ENCODE results near the gene OR14K1. TPM values are rescaled to one million over a fixed set of nuclear protein-coding genes. Genes with fewer than 3 reads are reported as not detected.

OR14K1 gene
- total RNA-seq, 1 experiment from 2014 or later: not detected

- peaks cover 11% of the 10 kb centered on the region for H3K9me3 Mint-ChIP-seq (ENCODE audit: unreplicated experiment)
- Histone ChIP-seq H3K4me3 (ENCODE audit: low read depth, low read length) (no peak overlapping the region), H3K9me3 (no peaks in the 10 kb centered on the region), H3K4me1 (no peaks in the 10 kb centered on the region), H3K36me3 (ENCODE audit: control insufficient read depth, insufficient read depth, low read length) (no peaks in the 10 kb centered on the region), H3K27me3 (replicated peaks; ENCODE audit: control insufficient read depth, insufficient read depth, low read length) (no peaks in the 10 kb centered on the region)
- no peak overlapping the region for H3K27ac Mint-ChIP-seq (ENCODE audit: unreplicated experiment)
- TF ChIP-seq CTCF (IDR thresholded peaks at IDR 0.05; ENCODE audit: insufficient read depth in 1 of 2, low read depth in 1 of 2, low read length in 1 of 2, severe bottlenecking in 1 of 2, unreplicated experiment in 1 of 2): no peak
- ChIA-PET CTCF (no interaction called here), POLR2A (no interaction called here)
- no peaks in the 10 kb centered on the region for H3K4me1 Mint-ChIP-seq (ENCODE audit: low read depth, unreplicated experiment)
- H3K4me3 Mint-ChIP-seq (ENCODE audit: unreplicated experiment): no peak overlapping the region
- no peak for DNase-seq
- BruUV-seq (replicated peaks): no TSS peak
- intact Hi-C loops (cut with micrococcal nuclease; ENCODE audit: unreplicated experiment): no loop called here
- no peaks in the 10 kb centered on the region for H3K27me3 Mint-ChIP-seq (ENCODE audit: insufficient read depth, unreplicated experiment)
- H3K36me3 Mint-ChIP-seq (ENCODE audit: insufficient read depth, unreplicated experiment): no peaks in the 10 kb centered on the region
Observed at GRCh38 chr1:247746391-247746935, 8.0 kb downstream of the OR14K1 start.

- no peak overlapping the region for H3K4me3 Mint-ChIP-seq (ENCODE audit: unreplicated experiment)
Observed at GRCh38 chr1:247747616-247748015, 9.2 kb downstream of the OR14K1 start.

GRCh38 chr1:247748041-247748440 is 9.6 kb downstream of the OR14K1 start, which contains the start of gene OR14A2:
OR14A2 (minus strand) TSS chr1:247748141.
- no peaks in the 10 kb centered on the region for H3K9me3 ChIP-seq
- TF ChIP-seq CTCF (IDR thresholded peaks at IDR 0.05; ENCODE audit: insufficient read depth in 1 of 2, low read depth in 1 of 2, low read length in 1 of 2, severe bottlenecking in 1 of 2, unreplicated experiment in 1 of 2): no peak
- POLR2A ChIA-PET: no interaction called here
- intact Hi-C loops (cut with micrococcal nuclease; ENCODE audit: unreplicated experiment): no loop called here
- no peaks in the 10 kb centered on the region for H3K27me3 ChIP-seq (replicated peaks; ENCODE audit: control insufficient read depth, insufficient read depth, low read length)
- BruUV-seq (replicated peaks): no TSS peak
- Mint-ChIP-seq H3K9me3 (ENCODE audit: unreplicated experiment) (peaks cover 11% of the 10 kb centered on the region), H3K4me3 (ENCODE audit: unreplicated experiment) (no peak within 1 kb of the TSS), H3K4me1 (ENCODE audit: low read depth, unreplicated experiment) (no peaks in the 10 kb centered on the region), H3K27ac (ENCODE audit: unreplicated experiment) (no peak within 1 kb of the TSS), H3K36me3 (ENCODE audit: insufficient read depth, unreplicated experiment) (no peaks in the 10 kb centered on the region), H3K27me3 (ENCODE audit: insufficient read depth, unreplicated experiment) (no peaks in the 10 kb centered on the region)
- no peak for DNase-seq
- H3K4me3 ChIP-seq (ENCODE audit: low read depth, low read length): no peak within 1 kb of the TSS
- H3K36me3 ChIP-seq (ENCODE audit: control insufficient read depth, insufficient read depth, low read length): no peaks in the 10 kb centered on the region
- H3K4me1 ChIP-seq: no peaks in the 10 kb centered on the region
- CTCF ChIA-PET: no interaction called here

More at GRCh38 chr1:247747616-247748015, 9.2 kb downstream of the OR14K1 start:
- no peaks in the 10 kb centered on the region for H3K4me1 ChIP-seq
- Mint-ChIP-seq H3K9me3 (ENCODE audit: unreplicated experiment) (peaks cover 11% of the 10 kb centered on the region), H3K4me1 (ENCODE audit: low read depth, unreplicated experiment) (no peaks in the 10 kb centered on the region), H3K27ac (ENCODE audit: unreplicated experiment) (no peak overlapping the region), H3K27me3 (ENCODE audit: insufficient read depth, unreplicated experiment) (no peaks in the 10 kb centered on the region), H3K36me3 (ENCODE audit: insufficient read depth, unreplicated experiment) (no peaks in the 10 kb centered on the region)
- H3K36me3 ChIP-seq (ENCODE audit: control insufficient read depth, insufficient read depth, low read length): no peaks in the 10 kb centered on the region
- BruUV-seq (replicated peaks): no TSS peak
- H3K9me3 ChIP-seq: no peaks in the 10 kb centered on the region
- no peaks in the 10 kb centered on the region for H3K27me3 ChIP-seq (replicated peaks; ENCODE audit: control insufficient read depth, insufficient read depth, low read length)
- POLR2A ChIA-PET: no interaction called here
- no peak overlapping the region for H3K4me3 ChIP-seq (ENCODE audit: low read depth, low read length)
- DNase-seq: no peak
- CTCF ChIA-PET: no interaction called here
- no peak for TF ChIP-seq CTCF (IDR thresholded peaks at IDR 0.05; ENCODE audit: insufficient read depth in 1 of 2, low read depth in 1 of 2, low read length in 1 of 2, severe bottlenecking in 1 of 2, unreplicated experiment in 1 of 2)
- intact Hi-C loops (cut with micrococcal nuclease; ENCODE audit: unreplicated experiment): no loop called here

Measured in Caco-2 (cell line).